Measurements from ENCODE around the gene SHISA4. TPM values are rescaled to one million over a fixed set of nuclear protein-coding genes. Genes with fewer than 3 reads are reported as not detected.

Gene SHISA4
- total and polyA plus RNA-seq, 2 donors (not counting 1 experiment from before 2014, with no cell fraction given): 0.12 TPM; not detected in 1

DNA sequence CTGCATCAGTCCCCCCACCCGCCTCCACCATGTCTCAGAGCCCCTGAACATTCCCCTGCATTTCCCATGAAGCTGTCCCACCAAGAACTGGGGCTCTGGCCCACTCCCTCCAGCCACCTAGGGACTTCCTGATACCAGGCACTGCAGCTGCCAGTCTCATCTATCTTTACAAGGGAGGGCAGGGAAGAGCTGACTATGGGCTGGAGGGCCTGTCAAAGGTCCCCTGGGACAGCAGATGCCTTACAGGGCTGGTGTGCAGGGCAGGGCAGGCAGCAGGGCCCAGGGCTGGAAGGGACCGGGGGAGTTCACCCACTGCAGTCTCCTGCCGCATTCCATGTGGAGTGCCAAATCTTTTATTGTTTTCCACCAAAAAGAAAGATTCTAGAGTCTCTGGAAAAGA, 17.6 kb downstream of the SHISA4 start:
- DNase-seq (no peak), ATAC-seq (ENCODE audit: low read depth) (no peak)
- ChIA-PET CTCF (interaction anchor here (1.7 kb wide), 1 partner anchor 10 kb away, joined by 6 read pairs; no protein-coding TSS in a partner anchor), POLR2A (no interaction called here)
- Mint-ChIP-seq H3K4me1 (no peaks in the 10 kb centered on the region), H3K9me3 (ENCODE audit: insufficient read depth) (no peaks in the 10 kb centered on the region), H3K27me3 (peaks cover 8% of the 10 kb centered on the region), H3K27ac (no peak overlapping the region), H3K4me3 (no peak overlapping the region)
- H3K9me3 ChIP-seq (ENCODE audit: control extremely low read depth in 1 of 3, control insufficient read depth in 2 of 3, insufficient read depth in 1 of 3, low read length in 2 of 3): no peaks in the 10 kb centered on the region
- no peak overlapping the region for H3K4me2 ChIP-seq (replicated peaks; ENCODE audit: low read depth, low read length, poor library complexity, severe bottlenecking)
- no peaks in the 10 kb centered on the region for H3K36me3 ChIP-seq (replicated peaks in 1 of 2; ENCODE audit: control extremely low read depth in 1 of 2, control insufficient read depth in 1 of 2, extremely low read depth in 1 of 2, insufficient read depth in 2 of 2, low read length in 1 of 2)
- no peaks in the 10 kb centered on the region for H3K79me2 ChIP-seq (ENCODE audit: control insufficient read depth, insufficient read depth, low read length)
- H3K9ac ChIP-seq (ENCODE audit: low read length): no peak overlapping the region
- intact Hi-C loops (cut with micrococcal nuclease): no loop called here
- no peaks in the 10 kb centered on the region for H3K27me3 ChIP-seq (replicated peaks in 1 of 4; ENCODE audit: control extremely low read depth in 1 of 4, control insufficient read depth in 3 of 4, insufficient read depth in 4 of 4, low read length in 3 of 4)
- WGBS (ENCODE audit: insufficient coverage): 100% methylated on average over 3 of the region's 3 CpGs
- H3K27ac ChIP-seq (ENCODE audit: low read length in 2 of 2): no peak overlapping the region
- H3K4me3 ChIP-seq (ENCODE audit: control extremely low read depth in 1 of 5, extremely low read depth in 1 of 5, insufficient read depth in 1 of 5, low read depth in 2 of 5, low read length in 4 of 5): no peak overlapping the region
- TF ChIP-seq EZH2 (IDR thresholded peaks at IDR 0.05; ENCODE audit: borderline replicate concordance, insufficient read depth, low read depth, low read length, poor library complexity, severe bottlenecking): no peak
- TF ChIP-seq, protein P1, sequence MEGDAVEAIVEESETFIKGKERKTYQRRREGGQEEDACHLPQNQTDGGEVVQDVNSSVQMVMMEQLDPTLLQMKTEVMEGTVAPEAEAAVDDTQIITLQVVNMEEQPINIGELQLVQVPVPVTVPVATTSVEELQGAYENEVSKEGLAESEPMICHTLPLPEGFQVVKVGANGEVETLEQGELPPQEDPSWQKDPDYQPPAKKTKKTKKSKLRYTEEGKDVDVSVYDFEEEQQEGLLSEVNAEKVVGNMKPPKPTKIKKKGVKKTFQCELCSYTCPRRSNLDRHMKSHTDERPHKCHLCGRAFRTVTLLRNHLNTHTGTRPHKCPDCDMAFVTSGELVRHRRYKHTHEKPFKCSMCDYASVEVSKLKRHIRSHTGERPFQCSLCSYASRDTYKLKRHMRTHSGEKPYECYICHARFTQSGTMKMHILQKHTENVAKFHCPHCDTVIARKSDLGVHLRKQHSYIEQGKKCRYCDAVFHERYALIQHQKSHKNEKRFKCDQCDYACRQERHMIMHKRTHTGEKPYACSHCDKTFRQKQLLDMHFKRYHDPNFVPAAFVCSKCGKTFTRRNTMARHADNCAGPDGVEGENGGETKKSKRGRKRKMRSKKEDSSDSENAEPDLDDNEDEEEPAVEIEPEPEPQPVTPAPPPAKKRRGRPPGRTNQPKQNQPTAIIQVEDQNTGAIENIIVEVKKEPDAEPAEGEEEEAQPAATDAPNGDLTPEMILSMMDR (IDR thresholded peaks at IDR 0.05): no peak
- H2AFZ ChIP-seq (ENCODE audit: insufficient read depth, low read depth, low read length, poor library complexity, severe bottlenecking): no peak overlapping the region
- no peaks in the 10 kb centered on the region for H3K4me1 ChIP-seq (ENCODE audit: control insufficient read depth in 2 of 2, insufficient read depth in 2 of 2, low read length in 2 of 2)
- H4K20me1 ChIP-seq (ENCODE audit: control insufficient read depth, insufficient read depth, low read length, poor library complexity, severe bottlenecking): no peaks in the 10 kb centered on the region

DNA sequence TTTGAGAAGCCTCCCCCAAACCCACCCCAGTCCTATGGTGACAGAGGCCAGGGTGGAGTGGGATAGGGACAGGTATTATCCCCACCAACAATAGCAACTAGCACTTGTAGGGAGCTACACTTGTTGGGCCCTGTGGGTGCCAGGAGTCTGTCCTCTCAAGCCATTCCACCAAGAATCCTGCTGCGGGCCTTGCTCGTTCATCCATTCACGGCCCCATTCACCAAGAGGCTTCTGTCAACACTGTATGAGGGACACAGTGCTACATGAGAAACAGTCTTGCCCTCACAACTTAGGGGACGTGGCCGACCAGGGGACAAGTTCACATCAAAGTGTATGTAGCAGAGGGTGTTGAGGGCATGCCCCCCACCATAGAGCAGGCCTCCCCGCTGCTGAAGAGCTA, 18.9 kb downstream of the SHISA4 start:
- Mint-ChIP-seq H3K4me1 (no peaks in the 10 kb centered on the region), H3K27ac (no peak overlapping the region), H3K9me3 (ENCODE audit: insufficient read depth) (no peaks in the 10 kb centered on the region), H3K4me3 (no peak overlapping the region), H3K27me3 (peaks cover 8% of the 10 kb centered on the region)
- intact Hi-C loops (cut with micrococcal nuclease): no loop called here
- Histone ChIP-seq H4K20me1 (ENCODE audit: control insufficient read depth, insufficient read depth, low read length, poor library complexity, severe bottlenecking) (no peaks in the 10 kb centered on the region), H2AFZ (ENCODE audit: insufficient read depth, low read depth, low read length, poor library complexity, severe bottlenecking) (no peak overlapping the region), H3K9me3 (ENCODE audit: control extremely low read depth in 1 of 3, control insufficient read depth in 2 of 3, insufficient read depth in 1 of 3, low read length in 2 of 3) (no peaks in the 10 kb centered on the region), H3K27ac (ENCODE audit: low read length in 2 of 2) (no peak overlapping the region), H3K4me3 (ENCODE audit: control extremely low read depth in 1 of 5, extremely low read depth in 1 of 5, insufficient read depth in 1 of 5, low read depth in 2 of 5, low read length in 4 of 5) (no peak overlapping the region), H3K9ac (ENCODE audit: low read length) (no peak overlapping the region), H3K79me2 (ENCODE audit: control insufficient read depth, insufficient read depth, low read length) (no peaks in the 10 kb centered on the region), H3K4me2 (replicated peaks; ENCODE audit: low read depth, low read length, poor library complexity, severe bottlenecking) (no peak overlapping the region), H3K27me3 (replicated peaks in 1 of 4; ENCODE audit: control extremely low read depth in 1 of 4, control insufficient read depth in 3 of 4, insufficient read depth in 4 of 4, low read length in 3 of 4) (no peaks in the 10 kb centered on the region), H3K4me1 (ENCODE audit: control insufficient read depth in 2 of 2, insufficient read depth in 2 of 2, low read length in 2 of 2) (no peaks in the 10 kb centered on the region), H3K36me3 (replicated peaks in 1 of 2; ENCODE audit: control extremely low read depth in 1 of 2, control insufficient read depth in 1 of 2, extremely low read depth in 1 of 2, insufficient read depth in 2 of 2, low read length in 1 of 2) (no peaks in the 10 kb centered on the region)
- 100% methylated on average over 5 of the region's 6 CpGs for WGBS (ENCODE audit: insufficient coverage)
- DNase-seq (no peak), ATAC-seq (ENCODE audit: low read depth) (no peak)
- POLR2A ChIA-PET: no interaction called here
- CTCF ChIA-PET: no interaction called here
- no peak for TF ChIP-seq EZH2 (IDR thresholded peaks at IDR 0.05; ENCODE audit: borderline replicate concordance, insufficient read depth, low read depth, low read length, poor library complexity, severe bottlenecking)
- TF ChIP-seq, protein P1 (IDR thresholded peaks at IDR 0.05): no peak
